NOMO-1 treated with dmso at 0.1 percent for 144 hours (cell line): ENCODE results near the gene LHFPL2.

Source experiments
- DNase-seq: peaks from one replicate; lab custom pipeline; 2025; ENCODE audit not compliant: unreplicated experiment; lab: John Stamatoyannopoulos, UW

LHFPL2 gene

DNA sequence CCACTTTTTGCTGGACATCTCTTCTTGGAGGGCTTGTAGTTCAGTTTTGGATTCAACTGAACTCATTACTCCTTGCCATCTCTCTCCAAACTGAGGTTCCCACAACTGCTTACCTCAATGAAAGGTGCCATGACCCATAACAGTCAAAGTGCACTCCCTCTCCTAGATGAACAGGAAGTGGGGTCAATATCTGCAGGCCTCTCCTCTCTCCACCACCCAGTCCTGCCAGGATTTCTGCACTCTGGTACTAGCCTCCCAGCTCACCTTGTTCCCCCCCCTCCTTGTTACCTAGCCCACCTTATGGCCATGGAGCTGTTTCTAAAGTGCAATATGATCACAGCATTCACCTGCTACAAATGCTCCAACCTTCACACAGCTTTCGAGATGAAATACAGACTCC, 5.9 kb downstream of the LHFPL2 start:
- DNase-seq: no peak

DNA sequence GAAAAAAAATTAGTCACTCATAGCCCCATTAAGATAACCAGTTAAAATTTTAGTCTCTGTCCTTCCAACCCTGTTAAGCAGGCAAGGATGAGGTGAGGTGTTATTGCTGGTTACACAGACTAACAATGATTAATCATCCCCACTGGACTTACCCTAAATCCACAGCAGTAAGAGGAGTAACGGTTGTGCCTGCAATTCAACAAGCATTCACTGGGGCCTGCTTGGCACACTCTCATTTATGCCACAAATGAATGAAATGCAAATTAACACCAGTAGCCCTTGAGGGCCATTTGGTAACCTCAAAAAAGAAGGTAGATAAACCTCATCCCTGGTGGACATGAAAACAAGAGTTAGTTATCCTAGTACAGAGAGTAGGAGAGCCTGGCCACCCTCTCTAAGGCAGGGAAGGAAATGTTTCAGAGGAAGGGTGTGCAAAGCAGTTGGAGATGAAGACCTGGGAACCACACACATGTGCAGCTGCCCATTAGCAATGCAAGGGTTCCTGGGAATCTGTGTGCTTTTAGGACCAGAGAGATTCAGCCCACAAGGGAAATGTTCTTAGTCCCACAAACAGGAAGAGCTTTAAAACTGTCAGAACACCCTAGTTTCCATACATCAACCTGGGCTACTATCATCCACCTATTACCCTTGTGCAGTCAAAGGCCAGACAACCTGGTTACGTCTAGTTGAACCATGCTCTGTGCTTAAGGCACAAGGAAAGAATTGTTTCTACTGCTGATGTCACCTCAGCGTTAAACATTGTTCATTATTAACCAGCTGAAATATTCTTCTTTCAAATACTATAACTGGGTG, 7.7 kb downstream of the LHFPL2 start:
- DNase-seq: no peak

DNA sequence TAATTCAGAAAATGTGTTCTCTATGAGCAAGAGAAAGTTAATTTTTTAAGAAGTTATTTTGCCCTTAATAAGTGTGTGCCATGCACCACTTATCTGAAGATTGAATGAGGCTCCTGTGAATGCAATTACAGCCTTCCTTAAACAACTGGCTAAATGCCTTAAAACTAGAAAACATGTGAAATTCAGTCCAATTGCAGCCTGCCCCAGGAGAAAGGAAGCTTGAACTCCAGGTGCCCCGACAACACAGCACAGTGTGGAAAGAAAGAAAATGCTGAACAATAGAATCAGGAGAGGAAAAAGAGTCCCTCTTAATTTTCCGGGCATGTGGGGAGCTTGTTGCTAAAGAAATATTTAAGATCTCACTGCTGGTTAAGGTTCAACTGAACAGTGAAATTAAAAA, 8.8 kb downstream of the LHFPL2 start:
- DNase-seq: no peak

DNA sequence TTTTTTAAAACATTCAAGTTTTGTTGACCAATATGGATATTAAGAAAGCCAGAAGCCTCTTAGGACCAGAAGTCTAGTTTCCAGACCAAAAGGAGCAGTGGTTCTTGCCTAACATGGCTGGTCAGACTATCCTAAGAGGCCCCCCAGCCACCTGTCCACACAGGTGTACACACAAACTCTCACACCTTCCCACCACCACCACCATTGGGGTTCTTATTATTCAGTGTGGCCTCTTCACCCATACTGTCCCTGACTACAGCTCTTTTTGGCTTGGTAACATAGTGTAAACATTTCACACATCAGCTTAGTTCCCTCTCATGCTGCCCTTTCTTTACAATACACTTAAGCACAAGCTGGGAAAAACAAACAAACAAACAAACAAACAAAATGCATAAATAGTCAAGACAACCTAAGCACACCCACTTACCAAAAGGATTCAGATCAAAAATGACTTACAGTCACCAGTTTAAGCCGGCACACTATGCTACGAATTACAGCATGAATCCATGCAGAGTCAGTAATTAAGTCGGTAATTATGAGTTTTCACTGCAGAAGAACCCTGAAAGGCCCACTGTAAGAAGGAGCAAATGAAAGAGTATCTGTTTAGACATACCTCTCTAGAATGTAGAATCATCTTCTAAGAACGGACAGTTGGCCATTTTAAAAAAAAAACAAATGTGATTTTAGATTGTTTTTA, 9.5 kb downstream of the LHFPL2 start:
- DNase-seq: no peak

DNA sequence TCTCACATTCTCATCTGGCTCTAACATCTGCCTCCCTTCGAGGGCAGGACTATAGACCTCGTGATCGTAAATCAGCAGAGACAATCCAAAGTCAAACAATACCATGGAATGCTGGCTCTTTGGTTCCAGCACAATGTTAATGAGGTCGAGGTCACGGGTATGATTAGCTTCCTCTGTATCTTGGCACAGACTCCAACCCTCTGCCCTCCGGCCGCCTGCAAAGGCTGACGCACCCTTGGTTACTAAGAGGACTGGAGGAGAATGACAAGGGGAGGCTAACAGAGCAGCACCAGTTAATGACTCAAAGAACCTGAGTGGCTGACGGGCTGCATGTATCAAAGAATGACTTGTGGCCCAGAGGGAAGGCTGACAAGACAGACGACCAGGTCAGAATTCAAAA, 10.1 kb downstream of the LHFPL2 start:
- DNase-seq: no peak

DNA sequence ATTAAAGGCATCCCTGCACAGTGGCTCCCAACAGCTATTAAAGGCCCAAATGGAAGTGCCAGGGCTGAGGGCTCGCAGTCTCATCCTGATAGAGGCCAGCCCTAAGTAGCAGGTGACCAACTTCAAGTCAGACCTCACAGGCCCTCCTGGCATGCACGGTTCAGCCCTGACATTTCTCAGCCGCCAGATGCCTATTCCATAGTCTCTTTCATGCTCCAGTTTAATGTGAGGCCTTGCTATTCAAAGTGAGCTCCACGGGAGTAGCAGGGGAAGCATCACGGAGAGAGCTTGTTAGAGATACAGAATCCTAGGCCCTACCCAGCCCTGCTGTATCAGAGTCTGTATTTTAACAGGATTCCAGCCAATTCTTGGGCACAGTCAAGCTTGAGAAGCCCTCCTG, 11.1 kb downstream of the LHFPL2 start:
- DNase-seq: no peak

DNA sequence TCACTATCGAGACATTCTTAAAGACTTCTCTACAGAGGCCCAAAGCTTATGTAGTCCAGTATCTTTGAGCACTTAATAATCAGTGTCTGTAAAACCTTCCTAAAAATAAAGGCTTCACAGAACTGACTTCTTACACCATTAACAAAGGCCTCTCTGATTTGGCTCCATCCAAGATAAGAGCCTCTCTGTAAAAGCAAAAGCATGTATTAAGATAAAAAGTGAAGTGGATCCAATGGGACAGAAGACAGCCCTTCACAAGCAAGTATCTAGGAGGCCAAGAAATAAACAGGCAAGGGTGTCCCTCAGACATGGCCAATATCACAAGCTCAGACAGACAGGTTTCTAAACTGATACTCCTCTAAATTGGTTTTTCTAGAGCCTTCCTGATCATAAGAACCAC, 11.9 kb downstream of the LHFPL2 start:
- DNase-seq: no peak

DNA sequence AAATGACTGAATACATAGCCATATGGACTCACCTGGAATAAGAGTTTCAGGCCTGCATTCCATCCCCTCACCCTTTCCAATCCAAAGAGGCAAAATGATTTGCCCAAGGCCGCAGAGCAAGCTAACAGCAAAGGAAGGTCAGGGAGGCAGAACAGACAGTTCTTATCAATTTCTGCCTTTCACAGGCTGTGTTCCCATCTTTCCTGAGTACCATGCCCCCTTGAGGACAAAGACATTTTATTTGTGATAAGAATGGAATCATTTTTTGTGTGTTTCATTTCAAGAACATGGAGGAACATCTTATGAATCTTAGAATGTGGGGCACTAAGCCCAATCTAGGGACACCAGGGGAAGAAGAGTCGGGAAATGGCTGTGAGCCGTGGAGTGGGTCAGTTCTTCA, 13.9 kb downstream of the LHFPL2 start:
- DNase-seq: no peak

DNA sequence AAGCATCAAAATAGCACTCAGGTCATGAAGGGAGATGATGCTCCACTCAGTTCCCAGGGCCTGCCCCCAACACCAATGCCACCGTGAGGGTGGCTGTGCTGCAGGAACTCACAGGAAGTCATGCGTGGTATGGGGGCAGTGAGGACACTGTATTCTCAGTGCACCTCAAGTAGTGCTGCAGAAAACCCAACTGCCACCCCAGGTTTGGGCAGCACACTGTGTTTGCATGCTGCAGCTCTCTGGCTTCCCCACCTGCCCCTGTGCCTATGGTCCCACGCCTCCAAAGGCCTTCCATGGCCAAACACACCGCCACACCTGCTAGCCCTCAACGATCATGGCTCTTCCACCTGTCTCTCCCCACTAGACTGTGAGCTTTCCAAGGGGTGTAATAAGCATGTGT, 14.3 kb downstream of the LHFPL2 start:
- DNase-seq: no peak

DNA sequence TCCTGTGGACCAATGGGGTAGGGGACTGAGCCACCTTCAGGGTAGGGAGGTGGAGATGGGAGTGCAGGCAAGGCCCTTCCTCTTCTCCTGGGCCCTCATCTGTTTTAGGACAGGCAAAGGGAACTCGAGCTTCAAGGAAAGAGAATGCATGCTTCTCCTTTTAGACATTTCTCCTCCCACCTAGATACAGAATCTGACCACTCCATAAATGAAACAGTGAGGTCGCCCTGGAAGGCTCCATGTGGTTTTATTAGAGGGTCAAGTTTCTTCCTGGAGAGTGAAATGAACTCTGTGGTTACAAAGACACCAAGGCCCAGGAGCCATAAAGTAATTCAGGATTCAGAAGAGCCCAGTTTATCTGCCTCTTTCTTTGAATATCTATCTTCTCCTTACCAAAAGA, 14.9 kb downstream of the LHFPL2 start:
- DNase-seq: no peak

DNA sequence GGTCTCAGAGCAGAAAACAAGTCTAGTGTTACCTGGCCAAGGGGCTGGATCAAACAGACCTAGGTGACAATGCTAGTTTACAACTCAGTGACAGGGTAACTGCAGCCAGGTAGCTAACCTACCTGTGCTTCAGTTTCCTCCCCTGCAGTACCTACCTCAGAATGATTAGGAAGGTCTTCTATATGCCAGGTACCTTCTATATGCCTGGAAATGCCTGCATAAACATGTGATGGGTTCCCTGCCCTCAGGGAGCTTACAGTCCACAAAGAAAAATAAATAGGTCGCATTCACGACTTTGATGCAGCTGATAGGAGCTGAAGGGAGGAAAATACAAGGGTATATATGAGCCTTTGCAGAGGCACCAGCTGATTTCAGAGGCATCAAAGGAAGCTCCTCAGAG, 16.1 kb downstream of the LHFPL2 start:
- DNase-seq: no peak

DNA sequence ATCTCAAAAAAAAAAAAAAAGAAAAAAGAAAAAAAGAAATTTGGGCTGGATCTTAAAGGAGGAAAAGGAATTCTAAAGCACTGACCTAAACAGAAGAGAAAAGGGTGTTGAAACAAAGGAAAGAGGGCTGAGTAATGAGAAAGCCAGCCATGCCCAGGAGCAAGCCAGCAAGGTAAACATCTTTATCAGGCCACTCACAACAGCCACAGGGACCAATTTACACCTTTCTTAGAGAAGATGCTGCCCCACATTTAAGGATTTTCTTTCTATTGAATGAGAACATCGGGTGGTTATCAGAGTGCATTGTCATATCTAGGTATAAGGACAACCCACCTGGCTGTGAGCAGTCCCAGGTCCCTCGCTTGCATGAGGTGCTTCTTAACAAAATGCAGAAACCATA, 16.6 kb downstream of the LHFPL2 start:
- no peak for DNase-seq

DNA sequence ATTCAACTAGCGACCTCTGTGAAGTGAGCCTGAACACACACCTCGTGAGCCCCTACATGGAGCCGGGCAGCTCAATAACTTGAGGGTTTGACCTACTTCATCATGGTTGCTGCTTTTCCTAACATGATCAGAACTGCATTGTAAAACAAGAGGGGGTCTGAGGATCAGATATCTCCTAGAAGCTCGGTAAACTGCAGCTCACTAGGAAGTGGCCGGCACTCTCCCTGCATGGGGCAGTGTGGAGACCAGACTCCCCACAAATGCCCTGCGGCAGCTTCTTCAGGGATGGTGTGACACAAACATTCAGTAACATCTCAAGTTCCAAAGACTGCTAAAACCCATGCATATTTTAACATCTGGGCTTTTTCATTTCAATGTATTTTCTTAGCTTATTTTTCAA, 18.5 kb downstream of the LHFPL2 start:
- DNase-seq: no peak

DNA sequence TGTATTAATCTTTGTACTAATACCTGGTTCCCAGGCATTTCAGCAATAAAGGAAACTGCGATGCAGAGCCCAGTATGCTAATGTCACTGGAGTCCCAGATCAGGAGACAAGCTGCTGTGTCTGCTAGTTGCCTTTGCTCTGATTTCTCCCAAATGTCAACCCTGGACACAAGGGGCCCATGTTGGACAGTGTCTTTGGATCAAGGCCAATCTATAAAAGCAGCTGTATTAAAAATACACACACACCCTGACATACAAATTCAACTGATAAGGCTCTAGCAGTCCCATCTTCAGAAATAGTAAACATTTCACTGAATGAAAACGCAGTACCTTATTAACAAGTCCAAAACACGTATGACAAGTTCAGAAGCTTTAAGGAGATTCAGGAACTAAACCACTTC, 18.9 kb downstream of the LHFPL2 start:
- no peak for DNase-seq

DNA sequence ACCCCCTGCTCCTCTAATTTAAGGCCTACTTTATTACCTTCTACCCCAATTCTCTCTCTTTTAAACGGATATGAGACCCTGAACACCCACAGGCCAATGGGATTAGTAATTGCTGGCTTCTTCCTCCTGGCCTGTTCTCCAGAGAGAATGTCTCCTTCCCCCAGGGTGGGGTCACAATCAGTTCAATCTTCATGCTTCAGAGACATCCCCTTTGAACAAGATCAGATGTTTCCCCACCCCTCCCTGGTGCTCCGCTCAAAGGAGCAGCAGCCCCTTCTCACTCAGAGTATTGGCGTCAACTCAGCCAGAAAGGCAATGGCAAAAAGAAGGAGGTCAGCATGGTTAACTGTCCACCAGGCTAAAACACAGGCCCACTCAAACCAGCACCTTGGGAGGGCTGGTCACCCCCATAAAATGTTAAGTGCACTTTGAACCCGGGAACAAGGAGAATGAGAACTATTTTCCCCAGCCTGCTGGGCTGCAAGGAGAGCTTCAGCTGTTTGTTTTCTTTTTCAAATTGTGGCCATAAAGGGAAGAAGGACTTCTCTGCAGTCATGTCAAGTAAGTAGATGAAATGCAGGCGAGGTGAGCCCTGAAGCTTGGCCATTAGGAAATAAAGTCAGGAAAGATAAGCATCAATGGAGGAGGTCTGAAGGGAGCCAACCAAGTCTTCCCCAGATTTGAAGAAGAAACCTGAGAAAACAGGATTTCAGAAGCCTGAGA, 20.1 kb downstream of the LHFPL2 start:
- DNase-seq: no peak

DNA sequence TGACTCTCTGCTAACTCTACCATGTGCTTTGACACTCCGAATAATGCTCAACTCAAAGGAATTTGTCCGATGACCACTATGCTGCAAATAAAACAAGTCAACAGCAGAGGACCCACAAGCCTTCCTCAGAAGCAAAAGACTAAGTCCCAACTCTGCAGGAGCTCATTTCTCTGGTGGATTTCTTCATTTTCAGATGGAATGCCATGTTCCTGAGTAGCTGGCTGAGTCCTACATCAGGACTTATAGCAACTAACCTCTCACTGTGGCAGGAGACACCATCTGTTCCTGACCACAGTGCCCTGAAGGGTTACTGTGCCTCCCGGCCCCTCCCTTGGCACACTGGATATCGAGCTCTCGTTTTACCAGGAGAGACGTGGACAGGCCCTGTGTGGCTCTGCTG, 20.8 kb downstream of the LHFPL2 start:
- no peak for DNase-seq

DNA sequence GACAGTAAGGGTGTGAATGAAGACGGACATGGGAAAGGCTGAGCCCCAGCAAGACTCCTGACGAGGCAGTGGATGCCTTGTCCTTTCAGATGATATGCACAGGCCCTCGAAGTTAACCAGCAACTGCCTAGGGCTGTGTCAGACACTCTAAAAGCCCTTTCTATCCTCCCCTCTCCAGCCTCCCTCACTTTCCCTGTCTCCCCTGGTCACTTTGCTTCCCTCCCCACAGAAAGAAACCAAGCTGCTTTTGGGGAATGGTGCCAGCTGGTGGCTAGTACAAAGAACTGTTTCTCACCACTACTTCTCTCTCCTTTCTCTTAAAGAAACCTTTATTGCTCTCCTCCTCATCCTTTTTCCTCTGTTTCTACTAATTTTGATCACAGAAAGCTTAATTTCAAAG, 21.4 kb downstream of the LHFPL2 start:
- no peak for DNase-seq

DNA sequence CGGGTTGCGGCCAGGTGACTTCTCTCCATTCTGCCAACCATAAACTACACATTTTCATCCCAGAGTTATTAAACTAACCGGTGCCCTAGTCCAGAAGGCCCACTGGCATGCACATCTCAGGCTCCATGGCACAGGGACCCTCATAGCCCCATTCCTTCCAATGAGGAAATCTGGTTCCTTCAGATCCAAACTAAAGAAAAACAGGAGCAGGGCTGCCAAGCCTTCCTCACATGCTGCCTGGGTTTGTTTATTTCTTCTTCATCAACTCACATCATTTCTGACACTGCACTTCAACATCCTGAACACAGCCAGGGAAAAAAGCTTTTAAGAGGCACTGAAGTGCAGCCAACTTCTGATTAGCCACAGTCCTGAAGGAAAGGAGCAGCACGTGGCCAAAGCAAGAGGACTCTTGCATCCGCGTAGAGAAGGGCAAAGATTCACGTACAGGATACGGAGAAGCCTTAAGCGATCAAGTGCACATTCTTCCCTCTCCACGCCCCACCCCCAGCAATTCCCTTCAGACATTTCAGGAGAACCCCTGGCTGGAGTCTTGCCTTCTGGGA, 22.5 kb downstream of the LHFPL2 start:
- no peak for DNase-seq

DNA sequence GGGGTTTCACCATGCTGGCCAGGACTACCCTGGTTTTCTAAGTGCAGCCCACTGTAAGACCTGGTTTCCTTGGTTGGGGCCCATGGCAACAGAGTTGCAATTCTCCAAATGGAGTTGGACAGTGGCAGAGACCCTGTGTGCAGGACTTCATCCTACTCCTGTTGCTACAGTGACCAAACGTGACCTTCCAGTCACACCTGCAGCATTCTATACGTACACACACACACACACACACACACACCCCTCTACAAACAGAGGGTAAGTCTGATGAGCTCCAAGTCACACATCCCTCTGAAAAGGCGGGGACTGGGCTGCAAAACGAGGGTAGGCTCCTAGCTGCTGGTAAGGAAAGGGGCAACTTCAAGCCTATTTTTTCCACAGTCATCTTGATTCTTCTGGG, 23.6 kb downstream of the LHFPL2 start:
- no peak for DNase-seq

DNA sequence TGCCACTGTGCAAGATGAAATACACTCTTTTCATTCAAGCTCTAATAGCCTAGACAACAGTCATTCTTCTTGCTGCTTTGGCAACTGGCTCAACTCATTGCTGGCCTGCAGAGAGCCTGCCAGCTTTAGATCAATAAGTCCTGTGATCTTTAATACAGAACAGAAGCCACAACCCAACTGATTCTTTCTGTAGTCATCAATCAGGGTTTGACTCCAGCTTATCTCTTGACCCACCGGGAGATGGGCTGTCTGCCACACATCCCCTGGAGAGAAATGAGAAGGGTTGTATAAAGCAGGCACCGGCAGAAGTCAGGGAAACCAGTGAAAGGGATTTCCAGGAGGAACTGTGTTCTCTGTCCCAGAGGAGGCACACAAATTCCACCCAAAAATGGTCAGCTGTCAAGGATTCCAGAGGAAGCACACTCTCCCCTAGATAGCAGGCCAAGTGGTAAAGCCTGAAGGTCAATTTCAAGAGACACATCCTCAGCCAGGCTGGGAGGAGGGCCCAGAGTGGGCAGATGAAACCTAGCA, 24.5 kb downstream of the LHFPL2 start:
- no peak for DNase-seq

DNA sequence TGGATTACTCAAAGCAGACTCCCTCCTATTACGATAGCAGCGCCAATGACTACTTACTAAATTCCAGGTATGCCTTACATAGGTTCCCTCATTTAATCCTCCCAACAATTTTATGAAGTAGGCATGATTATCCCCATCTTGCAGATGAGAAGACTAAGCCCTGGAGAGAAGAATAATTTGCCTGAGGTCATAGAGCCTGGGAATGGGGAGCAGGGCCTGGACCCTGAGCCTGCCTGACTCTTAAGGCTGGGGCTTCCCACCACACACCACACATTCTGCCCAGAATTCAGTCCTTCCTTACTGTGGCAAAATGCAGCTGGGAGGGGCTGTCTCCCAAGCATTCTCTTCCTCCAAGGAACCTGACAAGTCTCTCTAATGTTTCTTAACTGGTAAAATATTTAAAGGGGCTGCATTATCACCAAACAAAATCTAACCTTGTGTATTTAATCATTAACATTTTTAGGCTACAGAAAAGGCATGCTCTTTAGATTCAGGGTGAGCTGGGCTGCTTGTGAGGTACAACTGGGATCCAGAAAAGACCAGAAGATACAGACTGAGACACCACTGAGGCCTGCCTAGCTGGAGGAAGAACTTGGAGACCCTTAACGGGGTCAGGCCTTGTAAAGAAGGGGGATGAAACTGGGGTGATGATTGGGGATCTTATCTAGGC, 26.1 kb downstream of the LHFPL2 start:
- DNase-seq: no peak
